ENCODE data around the gene SDK1. TPM values are rescaled to one million over a fixed set of nuclear protein-coding genes. Genes with fewer than 3 reads are reported as not detected.

Gene SDK1
- total and polyA plus RNA-seq, 10 of the 15 experiments (the other 5 are each of a cell fraction or from before 2014, with no cell fraction given), result 0.14 to 0.33 TPM; not detected in 8

GRCh38 chr7:3282457-3282856, 18.6 kb upstream of the SDK1 start (continued):
- no peak for TF ChIP-seq NKRF (conservative IDR thresholded peaks at IDR 0.05)

- ChIA-PET RAD21 (ENCODE audit: unreplicated experiment) (no interaction called here), CTCF (no interaction called here), SMC1A (ENCODE audit: uncharacterized antibody, unreplicated experiment) (interaction anchor here (0.6 kb wide), 1 partner anchor 52 kb away, joined by 4 read pairs; no protein-coding TSS in a partner anchor), POLR2A (no interaction called here)
- in situ Hi-C loops (cut with MboI) (no loop called here), intact Hi-C loops (cut with micrococcal nuclease; ENCODE audit: unreplicated experiment) (no loop called here)
- no TSS peak for BruUV-seq (replicated peaks)
- H3K4me3 ChIP-seq, result no peak overlapping the region
- ATAC-seq (no peak), FAIRE-seq (no peak), DNase-seq (ENCODE audit: low read depth, low spot score) (no peak)
- no peak overlapping the region for H3K4me2 ChIP-seq (ENCODE audit: control insufficient read depth, insufficient read depth)
- no peak overlapping the region for H2AFZ ChIP-seq (ENCODE audit: control insufficient read depth, low read depth, low read length)
- H3K9me3 ChIP-seq (replicated peaks; ENCODE audit: control insufficient read depth, insufficient read depth, low read length), result no peaks in the 10 kb centered on the region
- H3K79me2 ChIP-seq (ENCODE audit: control insufficient read depth, insufficient read depth, low read length), result no peaks in the 10 kb centered on the region
- no peak overlapping the region for H3K27ac ChIP-seq (ENCODE audit: control insufficient read depth, insufficient read depth)
- H3K4me1 ChIP-seq (ENCODE audit: control insufficient read depth, insufficient read depth, low read length), result no peaks in the 10 kb centered on the region
- H4K20me1 ChIP-seq (ENCODE audit: control insufficient read depth, insufficient read depth), result no peaks in the 10 kb centered on the region
- H3K36me3 ChIP-seq (ENCODE audit: control insufficient read depth in 2 of 2, insufficient read depth in 2 of 2, low read length in 1 of 2), result no peaks in the 10 kb centered on the region
- no peaks in the 10 kb centered on the region for H3K27me3 ChIP-seq (replicated peaks in 1 of 2; ENCODE audit: control insufficient read depth in 2 of 2, insufficient read depth in 2 of 2, low read length in 1 of 2)
- H3K9ac ChIP-seq (ENCODE audit: control insufficient read depth, insufficient read depth, low read length), result no peak overlapping the region
- WGBS (ENCODE audit: insufficient coverage, insufficient replicate concordance, low lambda C conversion rate, missing lambda C conversion rate), result 18% methylated on average over 5 of the region's 5 CpGs
- TF ChIP-seq RELA (IDR thresholded peaks at IDR 0.05; ENCODE audit: borderline replicate concordance, partially characterized antibody) (no peak), BCL11A (IDR thresholded peaks at IDR 0.05; ENCODE audit: low read depth, low read length) (no peak), ZZZ3 (IDR thresholded peaks at IDR 0.05; ENCODE audit: control insufficient read depth, insufficient read length, low read depth) (no peak), HDAC2 (IDR thresholded peaks at IDR 0.05) (no peak), HDGF (IDR thresholded peaks at IDR 0.05) (no peak), STAT1 (conservative IDR thresholded peaks at IDR 0.05) (no peak), POLR2AphosphoS2 (IDR thresholded peaks at IDR 0.05; ENCODE audit: low read depth, low read length) (no peak), FOS (IDR thresholded peaks at IDR 0.05; ENCODE audit: borderline replicate concordance, extremely low read depth, insufficient read length) (no peak), TCF12 (IDR thresholded peaks at IDR 0.05; ENCODE audit: low read depth, low read length) (no peak), SUPT20H (IDR thresholded peaks at IDR 0.05; ENCODE audit: borderline replicate concordance, control insufficient read depth, low read depth, low read length) (no peak), ZBTB11 (CRISPR knock-in tag; IDR thresholded peaks at IDR 0.05) (no peak), MTA3 (IDR thresholded peaks at IDR 0.05; ENCODE audit: borderline replicate concordance, low read length) (no peak), ZBTB4 (CRISPR knock-in tag; IDR thresholded peaks at IDR 0.05) (no peak), SUZ12 (IDR thresholded peaks at IDR 0.05; ENCODE audit: unreplicated experiment) (no peak), NBN (IDR thresholded peaks at IDR 0.05) (no peak)
Measured at GRCh38 chr7:3283130-3283704, 17.8 kb upstream of the SDK1 start.

Measured in GM12878 (cell line).